CD4-positive, alpha-beta T cell treated with Interleukin-12 subunit alpha and Interleukin-12 subunit beta, for 1 hour (primary cell): Measurements from ENCODE around the gene OR7C2.

Experiments
- DNase-seq: peaks from one replicate; pipeline ENCODE4 v3.0.0-alpha.2; 2020

OR7C2 gene

GRCh38 chr19:14979476-14980255 is 38.4 kb downstream of the OR7C2 start, which contains the start of gene SLC1A6:
SLC1A6 (minus strand) TSS chr19:14979864; CDS start chr19:14972910, 6,954 bp downstream.
- no peak for DNase-seq

GRCh38 chr19:14985133-14985532 is 43.8 kb downstream of the OR7C2 start:
- no peak for DNase-seq
